Measurements from ENCODE around the gene C10orf71. TPM values are rescaled to one million over a fixed set of nuclear protein-coding genes. Genes with fewer than 3 reads are reported as not detected.

Gene C10orf71
- total RNA-seq, 1 donor from 2014 or later = not detected

DNA sequence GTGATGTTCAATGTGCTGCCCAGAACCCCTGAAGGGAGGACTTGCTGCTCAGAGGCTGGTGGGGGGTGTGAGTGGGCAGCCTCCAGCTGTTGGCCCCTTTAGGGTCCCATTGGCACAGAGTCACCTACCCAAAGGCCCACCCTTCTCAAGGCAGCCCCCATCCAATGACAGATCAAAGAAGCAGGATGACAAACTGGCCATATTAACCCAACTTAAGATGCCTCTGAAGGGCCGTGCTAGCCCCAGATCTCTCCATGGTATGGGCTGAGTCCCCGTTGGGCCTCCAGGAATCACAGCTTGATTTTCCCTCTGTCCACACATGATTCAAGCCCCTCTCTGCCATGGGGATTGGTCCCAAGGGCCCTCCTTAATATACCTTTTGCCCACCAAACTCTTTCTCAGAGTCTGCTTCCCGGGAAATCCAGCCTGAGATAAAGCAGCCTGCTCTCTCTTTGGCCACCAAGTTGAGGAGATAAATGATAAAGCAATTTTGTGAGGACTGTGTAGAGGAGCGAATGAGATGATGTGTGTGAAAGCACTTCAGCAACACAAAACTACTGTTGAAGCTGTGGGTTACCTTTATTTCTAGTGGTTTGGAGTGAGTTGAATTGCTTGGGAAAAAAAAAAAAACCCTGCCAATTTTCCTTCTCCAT, 38.2 kb upstream of the C10orf71 start:
- Histone ChIP-seq H3K9me3 (no peaks in the 10 kb centered on the region), H3K36me3 (no peaks in the 10 kb centered on the region), H3K4me1 (no peaks in the 10 kb centered on the region), H3K4me3 (no peak overlapping the region), H3K27me3 (ENCODE audit: low read depth) (no peaks in the 10 kb centered on the region), H3K27ac (no peak overlapping the region)
- ATAC-seq (no peak), DNase-seq (no peak)
- intact Hi-C loops (cut with DNase I) = no loop called here
- TF ChIP-seq, protein P1, sequence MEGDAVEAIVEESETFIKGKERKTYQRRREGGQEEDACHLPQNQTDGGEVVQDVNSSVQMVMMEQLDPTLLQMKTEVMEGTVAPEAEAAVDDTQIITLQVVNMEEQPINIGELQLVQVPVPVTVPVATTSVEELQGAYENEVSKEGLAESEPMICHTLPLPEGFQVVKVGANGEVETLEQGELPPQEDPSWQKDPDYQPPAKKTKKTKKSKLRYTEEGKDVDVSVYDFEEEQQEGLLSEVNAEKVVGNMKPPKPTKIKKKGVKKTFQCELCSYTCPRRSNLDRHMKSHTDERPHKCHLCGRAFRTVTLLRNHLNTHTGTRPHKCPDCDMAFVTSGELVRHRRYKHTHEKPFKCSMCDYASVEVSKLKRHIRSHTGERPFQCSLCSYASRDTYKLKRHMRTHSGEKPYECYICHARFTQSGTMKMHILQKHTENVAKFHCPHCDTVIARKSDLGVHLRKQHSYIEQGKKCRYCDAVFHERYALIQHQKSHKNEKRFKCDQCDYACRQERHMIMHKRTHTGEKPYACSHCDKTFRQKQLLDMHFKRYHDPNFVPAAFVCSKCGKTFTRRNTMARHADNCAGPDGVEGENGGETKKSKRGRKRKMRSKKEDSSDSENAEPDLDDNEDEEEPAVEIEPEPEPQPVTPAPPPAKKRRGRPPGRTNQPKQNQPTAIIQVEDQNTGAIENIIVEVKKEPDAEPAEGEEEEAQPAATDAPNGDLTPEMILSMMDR (IDR thresholded peaks at IDR 0.05) = no peak

DNA sequence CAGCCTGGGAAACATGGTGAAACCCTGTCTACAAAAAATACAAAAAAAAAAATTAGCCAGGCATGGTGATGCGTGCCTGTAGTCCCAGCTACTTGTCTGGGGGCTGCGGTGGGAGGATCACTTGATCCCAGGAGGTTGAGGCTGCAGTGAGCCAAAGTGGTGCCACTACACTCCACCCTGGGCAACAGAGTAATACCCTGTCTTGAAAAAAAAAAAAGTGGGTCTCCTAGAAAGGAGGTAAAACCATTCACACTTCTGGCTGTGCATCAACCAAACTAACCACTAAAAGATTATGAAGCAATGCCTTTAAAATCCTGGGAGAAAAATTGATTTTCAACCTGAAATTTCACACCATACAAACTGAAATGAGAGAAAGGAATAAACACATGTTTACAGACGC, 35.4 kb upstream of the C10orf71 start:
- Histone ChIP-seq H3K4me1 (no peaks in the 10 kb centered on the region), H3K27ac (no peak overlapping the region), H3K36me3 (no peaks in the 10 kb centered on the region), H3K9me3 (no peaks in the 10 kb centered on the region), H3K27me3 (ENCODE audit: low read depth) (no peaks in the 10 kb centered on the region), H3K4me3 (no peak overlapping the region)
- intact Hi-C loops (cut with DNase I) = no loop called here
- ATAC-seq = no peak
- no peak for DNase-seq
- TF ChIP-seq, protein P1 (IDR thresholded peaks at IDR 0.05) = no peak

DNA sequence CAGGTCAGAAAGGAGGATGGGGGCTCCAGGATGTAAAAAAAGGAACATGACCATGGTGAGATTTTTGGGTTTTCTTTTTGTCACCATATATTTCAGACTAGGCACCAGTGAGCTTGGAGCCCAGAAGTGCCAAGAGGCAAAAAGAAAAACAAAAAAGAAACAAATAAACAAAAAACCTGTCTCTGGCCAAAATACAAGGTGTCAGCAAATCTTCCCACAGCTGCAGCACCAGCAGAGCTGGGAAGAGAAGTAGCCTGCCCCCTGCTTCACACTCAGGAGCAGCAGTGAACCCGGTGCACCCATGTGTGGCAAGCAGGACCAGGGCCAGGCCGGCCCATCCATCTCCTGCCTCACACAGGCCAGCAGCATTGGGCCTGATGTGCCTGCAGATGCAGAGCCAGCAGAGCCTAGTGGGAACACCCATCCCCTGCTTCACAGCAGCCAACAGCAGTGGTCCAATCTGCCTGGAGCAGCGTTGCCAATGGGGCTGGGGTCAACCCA, 34.7 kb upstream of the C10orf71 start:
- TF ChIP-seq, protein P1 (IDR thresholded peaks at IDR 0.05) = no peak
- no peak for DNase-seq
- intact Hi-C loops (cut with DNase I) = no loop called here

DNA sequence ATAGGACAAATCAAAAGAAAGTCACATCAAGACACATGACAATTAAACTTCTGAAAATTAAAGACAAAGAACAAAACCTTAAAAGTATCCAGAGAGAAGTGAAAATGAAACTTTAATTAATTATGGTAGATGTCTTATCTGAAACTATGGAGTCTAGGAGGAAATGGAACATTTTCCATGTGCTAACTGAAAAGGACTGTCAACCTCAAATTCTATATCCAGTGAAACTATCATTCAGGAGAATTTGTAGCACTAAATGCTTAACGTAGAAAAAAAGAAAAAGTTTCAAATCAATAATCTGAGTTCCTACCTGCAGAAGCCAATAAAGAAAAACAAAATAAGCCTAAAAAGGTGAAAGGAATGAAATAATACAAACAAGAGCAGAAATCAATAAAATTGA, 33.1 kb upstream of the C10orf71 start:
- intact Hi-C loops (cut with DNase I) = no loop called here
- no peaks in the 10 kb centered on the region for H3K4me1 ChIP-seq
- no peak overlapping the region for H3K27ac ChIP-seq
- TF ChIP-seq, protein P1 (IDR thresholded peaks at IDR 0.05) = no peak
- H3K9me3 ChIP-seq = no peaks in the 10 kb centered on the region
- DNase-seq = no peak
- no peaks in the 10 kb centered on the region for H3K27me3 ChIP-seq (ENCODE audit: low read depth)
- no peak overlapping the region for H3K4me3 ChIP-seq
- H3K36me3 ChIP-seq = no peaks in the 10 kb centered on the region
- ATAC-seq = no peak

More for the DNA sequence above, 34.7 kb upstream of the C10orf71 start:
- no peak overlapping the region for H3K27ac ChIP-seq
- no peaks in the 10 kb centered on the region for H3K27me3 ChIP-seq (ENCODE audit: low read depth)
- no peak for ATAC-seq
- H3K36me3 ChIP-seq = no peaks in the 10 kb centered on the region
- no peaks in the 10 kb centered on the region for H3K9me3 ChIP-seq
- no peak overlapping the region for H3K4me3 ChIP-seq
- no peaks in the 10 kb centered on the region for H3K4me1 ChIP-seq

DNA sequence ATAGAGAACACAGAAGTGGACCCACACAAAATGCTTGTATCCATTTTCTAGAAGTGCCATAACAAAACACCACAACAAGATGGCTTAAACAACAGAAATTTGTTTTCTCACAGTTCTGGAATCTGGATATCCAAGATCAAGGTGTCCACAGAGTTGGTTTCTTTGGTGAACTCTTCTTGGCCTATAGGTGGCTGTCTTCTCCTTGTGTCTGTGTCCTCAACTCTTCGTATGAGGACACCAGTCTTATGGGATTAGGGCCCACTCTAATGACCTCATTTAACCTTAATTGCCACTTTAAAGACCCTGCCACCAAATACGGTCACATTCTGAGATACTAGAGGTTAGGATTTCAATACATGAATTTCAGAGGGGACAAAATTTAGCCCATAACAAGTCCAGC, 30.8 kb upstream of the C10orf71 start:
- TF ChIP-seq, protein P1 (IDR thresholded peaks at IDR 0.05) = no peak
- Histone ChIP-seq H3K9me3 (no peaks in the 10 kb centered on the region), H3K27me3 (ENCODE audit: low read depth) (no peaks in the 10 kb centered on the region), H3K4me1 (peaks cover 14% of the 10 kb centered on the region), H3K27ac (no peak overlapping the region), H3K4me3 (no peak overlapping the region), H3K36me3 (no peaks in the 10 kb centered on the region)
- DNase-seq (no peak), ATAC-seq (no peak)
- intact Hi-C loops (cut with DNase I) = no loop called here
